ENCODE results near the gene IGSF9. TPM values are rescaled to one million over a fixed set of nuclear protein-coding genes. Genes with fewer than 3 reads are reported as not detected.

Gene IGSF9, protein sequence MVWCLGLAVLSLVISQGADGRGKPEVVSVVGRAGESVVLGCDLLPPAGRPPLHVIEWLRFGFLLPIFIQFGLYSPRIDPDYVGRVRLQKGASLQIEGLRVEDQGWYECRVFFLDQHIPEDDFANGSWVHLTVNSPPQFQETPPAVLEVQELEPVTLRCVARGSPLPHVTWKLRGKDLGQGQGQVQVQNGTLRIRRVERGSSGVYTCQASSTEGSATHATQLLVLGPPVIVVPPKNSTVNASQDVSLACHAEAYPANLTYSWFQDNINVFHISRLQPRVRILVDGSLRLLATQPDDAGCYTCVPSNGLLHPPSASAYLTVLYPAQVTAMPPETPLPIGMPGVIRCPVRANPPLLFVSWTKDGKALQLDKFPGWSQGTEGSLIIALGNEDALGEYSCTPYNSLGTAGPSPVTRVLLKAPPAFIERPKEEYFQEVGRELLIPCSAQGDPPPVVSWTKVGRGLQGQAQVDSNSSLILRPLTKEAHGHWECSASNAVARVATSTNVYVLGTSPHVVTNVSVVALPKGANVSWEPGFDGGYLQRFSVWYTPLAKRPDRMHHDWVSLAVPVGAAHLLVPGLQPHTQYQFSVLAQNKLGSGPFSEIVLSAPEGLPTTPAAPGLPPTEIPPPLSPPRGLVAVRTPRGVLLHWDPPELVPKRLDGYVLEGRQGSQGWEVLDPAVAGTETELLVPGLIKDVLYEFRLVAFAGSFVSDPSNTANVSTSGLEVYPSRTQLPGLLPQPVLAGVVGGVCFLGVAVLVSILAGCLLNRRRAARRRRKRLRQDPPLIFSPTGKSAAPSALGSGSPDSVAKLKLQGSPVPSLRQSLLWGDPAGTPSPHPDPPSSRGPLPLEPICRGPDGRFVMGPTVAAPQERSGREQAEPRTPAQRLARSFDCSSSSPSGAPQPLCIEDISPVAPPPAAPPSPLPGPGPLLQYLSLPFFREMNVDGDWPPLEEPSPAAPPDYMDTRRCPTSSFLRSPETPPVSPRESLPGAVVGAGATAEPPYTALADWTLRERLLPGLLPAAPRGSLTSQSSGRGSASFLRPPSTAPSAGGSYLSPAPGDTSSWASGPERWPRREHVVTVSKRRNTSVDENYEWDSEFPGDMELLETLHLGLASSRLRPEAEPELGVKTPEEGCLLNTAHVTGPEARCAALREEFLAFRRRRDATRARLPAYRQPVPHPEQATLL
- total RNA-seq (under 1 TPM in 1 of 5 experiments, not detected in 4; 0.12 TPM), polyA plus RNA-seq (under 1 TPM in 1 of 2 donors, not detected in 1; 0.12 TPM), total RNA-seq (not detected)

DNA sequence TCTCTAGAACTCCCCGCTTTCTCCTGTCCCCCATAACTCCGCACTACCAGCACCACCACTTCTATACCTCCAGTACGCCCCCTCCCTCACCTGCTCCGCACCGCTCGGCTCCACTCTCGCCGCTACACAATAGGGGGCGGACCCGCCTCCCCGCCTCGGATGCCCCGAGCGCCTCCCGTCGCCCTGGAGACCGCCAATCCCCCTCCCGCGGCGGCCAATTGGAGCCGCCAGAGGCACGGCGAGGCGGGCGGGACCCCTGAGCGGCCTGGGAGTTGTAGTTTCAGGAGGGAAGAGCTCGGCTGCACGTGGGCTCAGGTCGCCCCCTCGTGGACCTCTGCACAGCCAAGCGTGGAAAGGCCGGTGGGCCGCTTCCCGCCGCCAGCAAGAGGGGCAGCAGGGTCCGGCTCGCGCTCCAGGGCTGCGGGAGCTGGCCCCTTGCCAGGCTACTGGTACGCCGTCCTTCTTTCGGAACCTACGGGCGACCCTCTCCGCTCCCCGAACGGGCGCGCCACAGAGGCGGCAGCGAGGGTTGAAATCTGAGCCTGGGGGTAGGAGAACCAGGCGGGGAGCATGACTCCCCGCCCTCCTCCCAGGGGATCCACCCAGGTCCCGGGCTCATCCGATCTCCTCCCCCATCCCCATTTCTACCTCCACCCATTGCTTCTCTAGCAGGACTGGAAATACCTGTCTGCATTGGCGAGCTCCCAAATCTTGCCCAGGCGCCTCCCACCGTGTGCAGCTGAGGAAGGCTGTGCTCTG, at the start of gene IGSF9:
IGSF9 (minus strand) TSS at position 131 of the 759 bp plus-strand sequence. CDS start 2,159 bp downstream, outside the sequence.
- H3K4me1 ChIP-seq (ENCODE audit: control insufficient read depth in 2 of 2, insufficient read depth in 2 of 2, low read length in 2 of 2) = peaks cover 4 to 7% of the 10 kb centered on the region in 2 donors
- H3K27ac Mint-ChIP-seq = peak within 1 kb of the TSS in 3 of 9 donors; percentile 9 to 69 (median 17)
- no peaks in the 10 kb centered on the region for H3K9me3 ChIP-seq (ENCODE audit: control insufficient read depth in 2 of 3, low read length in 3 of 3)
- H3K27ac ChIP-seq (ENCODE audit: low read depth, low read length) = no peak within 1 kb of the TSS
- H3K36me3 Mint-ChIP-seq = no peaks in the 10 kb centered on the region
- peaks cover 8 to 18% (median 14%) of the 10 kb centered on the region in 7 donors for H3K4me1 Mint-ChIP-seq
- ChIA-PET POLR2A (interaction anchor here (0.6 to 1.4 kb wide), 3 partner anchors 21 to 801 kb away, joined by 3 to 5 read pairs (median 4); partner anchors contain the start of gene TAGLN2), CTCF (interaction anchor here (1.1 to 2.2 kb wide), 6 partner anchors 10 to 146 kb away, joined by 4 to 16 read pairs (median 8); no protein-coding TSS in a partner anchor)
- ATAC-seq (peak; percentile 95), DNase-seq (peak in 8 of 9 donors; percentile 60 to 84 (median 76))
- H3K27me3 Mint-ChIP-seq = peaks cover 23 to 73% (median 30%) of the 10 kb centered on the region in 5 donors
- no peaks in the 10 kb centered on the region for H3K36me3 ChIP-seq (ENCODE audit: control insufficient read depth in 2 of 3, insufficient read depth in 3 of 3, low read length in 3 of 3)
- H3K9me3 Mint-ChIP-seq = peaks cover 0 to 1% (median 0%) of the 10 kb centered on the region in 11 donors
- H3K4me3 ChIP-seq (ENCODE audit: low read length) = peak within 1 kb of the TSS; percentile 57
- peaks cover 8 to 11% of the 10 kb centered on the region in 2 donors for H3K27me3 ChIP-seq (ENCODE audit: control insufficient read depth in 2 of 2, insufficient read depth in 2 of 2, low read length in 2 of 2)
- intact Hi-C loops (cut with micrococcal nuclease) = loop anchor here (1.0 to 5.0 kb wide), 8 partner anchors 9 to 783 kb away; partner anchors contain the start of genes DUSP23 (in 1 of the 2) and TAGLN2 (in 1 of the 2)
- peak within 1 kb of the TSS; percentile 50 to 79 (median 72) for H3K4me3 Mint-ChIP-seq

DNA sequence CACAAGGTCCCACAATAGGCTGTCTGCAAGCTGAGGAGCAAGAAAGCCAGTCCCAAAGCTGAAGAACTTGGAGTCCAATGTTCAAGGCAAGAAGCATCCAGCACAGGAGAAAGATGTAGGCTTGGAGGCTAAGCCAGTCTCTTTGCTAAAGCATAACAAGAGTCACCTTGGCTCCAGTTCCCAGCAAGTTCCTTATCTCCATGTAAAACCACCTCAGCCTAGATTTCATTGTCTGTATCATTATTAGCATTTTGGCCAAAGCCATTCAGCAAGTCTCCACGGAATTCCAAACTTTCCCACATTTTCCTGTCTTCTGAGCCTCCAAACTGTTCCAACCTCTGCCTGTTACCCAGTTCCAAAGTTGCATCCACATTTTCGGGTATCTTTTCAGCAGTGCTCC, 49.5 kb upstream of the IGSF9 start:
- no peaks in the 10 kb centered on the region for H3K27me3 ChIP-seq (ENCODE audit: control insufficient read depth in 2 of 2, insufficient read depth in 2 of 2, low read length in 2 of 2)
- no peaks in the 10 kb centered on the region for H3K36me3 Mint-ChIP-seq
- no peaks in the 10 kb centered on the region for H3K36me3 ChIP-seq (ENCODE audit: control insufficient read depth in 2 of 3, insufficient read depth in 3 of 3, low read length in 3 of 3)
- H3K27me3 Mint-ChIP-seq = peaks cover 4 to 51% (median 15%) of the 10 kb centered on the region in 5 donors
- no peak for ATAC-seq
- peaks cover 0 to 8% (median 7%) of the 10 kb centered on the region in 7 donors for H3K4me1 Mint-ChIP-seq
- H3K4me3 Mint-ChIP-seq = no peak overlapping the region
- no peak overlapping the region for H3K27ac Mint-ChIP-seq
- H3K4me1 ChIP-seq (ENCODE audit: control insufficient read depth in 2 of 2, insufficient read depth in 2 of 2, low read length in 2 of 2) = no peaks in the 10 kb centered on the region
- intact Hi-C loops (cut with micrococcal nuclease) = no loop called here
- no peaks in the 10 kb centered on the region for H3K9me3 Mint-ChIP-seq
- no peak overlapping the region for H3K4me3 ChIP-seq (ENCODE audit: low read length)
- ChIA-PET POLR2A (no interaction called here), CTCF (no interaction called here)
- H3K9me3 ChIP-seq (ENCODE audit: control insufficient read depth in 2 of 3, low read length in 3 of 3) = no peaks in the 10 kb centered on the region
- no peak for DNase-seq
- no peak overlapping the region for H3K27ac ChIP-seq (ENCODE audit: low read depth, low read length)

DNA sequence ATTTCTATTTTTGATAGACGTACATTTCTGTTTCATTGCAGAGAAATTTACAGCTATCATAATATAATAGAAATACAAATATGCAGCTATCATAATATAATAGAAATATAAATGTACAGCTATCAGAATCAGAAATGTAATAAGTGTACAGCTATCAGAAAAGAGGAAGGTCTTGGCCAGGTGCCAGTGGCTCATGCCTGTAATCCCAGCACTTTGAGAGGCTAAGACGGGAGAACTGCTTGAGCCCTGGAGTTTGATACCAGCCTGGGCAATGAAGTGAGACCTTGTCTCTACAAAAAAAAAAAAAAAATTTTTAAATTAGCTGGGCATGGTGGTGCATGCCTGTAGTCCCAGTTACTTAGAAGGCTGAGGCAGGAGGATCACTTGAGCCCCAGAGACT, 48.5 kb upstream of the IGSF9 start:
- ATAC-seq = no peak
- Mint-ChIP-seq H3K4me3 (no peak overlapping the region), H3K27me3 (peaks cover 4 to 50% (median 14%) of the 10 kb centered on the region in 5 donors)

DNA sequence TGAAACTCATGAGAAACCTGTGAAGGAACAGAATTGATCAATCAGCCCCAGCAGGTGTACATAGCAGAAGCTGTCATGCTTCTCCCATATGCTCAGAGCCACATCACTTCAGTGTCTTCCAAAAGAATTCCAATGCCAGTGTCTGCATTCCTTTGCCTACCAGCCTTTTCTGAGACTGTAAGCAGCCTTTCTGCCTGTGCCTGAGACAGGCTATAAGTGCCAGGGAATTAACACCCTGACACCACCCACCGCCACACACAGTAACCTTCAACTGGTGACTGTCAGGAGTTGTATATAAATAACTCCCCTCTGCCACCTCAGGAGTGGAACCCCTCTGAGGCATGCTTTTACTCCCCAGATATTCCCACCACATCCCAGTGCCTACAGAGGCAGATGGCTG, 46.7 kb upstream of the IGSF9 start:
- Mint-ChIP-seq H3K36me3 (no peaks in the 10 kb centered on the region), H3K4me1 (peaks cover 0 to 8% (median 7%) of the 10 kb centered on the region in 7 donors), H3K4me3 (no peak overlapping the region), H3K27ac (no peak overlapping the region), H3K9me3 (no peaks in the 10 kb centered on the region), H3K27me3 (peaks cover 4 to 36% (median 12%) of the 10 kb centered on the region in 5 donors)
- Histone ChIP-seq H3K4me3 (ENCODE audit: low read length) (no peak overlapping the region), H3K27me3 (ENCODE audit: control insufficient read depth in 2 of 2, insufficient read depth in 2 of 2, low read length in 2 of 2) (no peaks in the 10 kb centered on the region), H3K27ac (ENCODE audit: low read depth, low read length) (no peak overlapping the region), H3K4me1 (ENCODE audit: control insufficient read depth in 2 of 2, insufficient read depth in 2 of 2, low read length in 2 of 2) (no peaks in the 10 kb centered on the region), H3K9me3 (ENCODE audit: control insufficient read depth in 2 of 3, low read length in 3 of 3) (no peaks in the 10 kb centered on the region), H3K36me3 (ENCODE audit: control insufficient read depth in 2 of 3, insufficient read depth in 3 of 3, low read length in 3 of 3) (no peaks in the 10 kb centered on the region)
- intact Hi-C loops (cut with micrococcal nuclease) = no loop called here
- ATAC-seq (no peak), DNase-seq (no peak)
- ChIA-PET CTCF (interaction anchor here (1.2 kb wide), 1 partner anchor 15 kb away, joined by 7 read pairs; no protein-coding TSS in a partner anchor), POLR2A (no interaction called here)

More for the DNA sequence above, 48.5 kb upstream of the IGSF9 start:
- POLR2A ChIA-PET = interaction anchor here (0.5 kb wide), 1 partner anchor 175 kb away, joined by 3 read pairs; no protein-coding TSS in a partner anchor
- Histone ChIP-seq H3K9me3 (ENCODE audit: control insufficient read depth in 2 of 3, low read length in 3 of 3) (no peaks in the 10 kb centered on the region), H3K4me1 (ENCODE audit: control insufficient read depth in 2 of 2, insufficient read depth in 2 of 2, low read length in 2 of 2) (no peaks in the 10 kb centered on the region), H3K36me3 (ENCODE audit: control insufficient read depth in 2 of 3, insufficient read depth in 3 of 3, low read length in 3 of 3) (no peaks in the 10 kb centered on the region), H3K27me3 (ENCODE audit: control insufficient read depth in 2 of 2, insufficient read depth in 2 of 2, low read length in 2 of 2) (no peaks in the 10 kb centered on the region), H3K27ac (ENCODE audit: low read depth, low read length) (no peak overlapping the region), H3K4me3 (ENCODE audit: low read length) (no peak overlapping the region)
- H3K27ac Mint-ChIP-seq = no peak overlapping the region
- intact Hi-C loops (cut with micrococcal nuclease) = no loop called here
- CTCF ChIA-PET = interaction anchor here (1.1 kb wide), 1 partner anchor 13 kb away, joined by 4 read pairs; no protein-coding TSS in a partner anchor
- no peaks in the 10 kb centered on the region for H3K9me3 Mint-ChIP-seq
- DNase-seq = no peak
- no peaks in the 10 kb centered on the region for H3K36me3 Mint-ChIP-seq
- peaks cover 0 to 8% (median 7%) of the 10 kb centered on the region in 7 donors for H3K4me1 Mint-ChIP-seq

DNA sequence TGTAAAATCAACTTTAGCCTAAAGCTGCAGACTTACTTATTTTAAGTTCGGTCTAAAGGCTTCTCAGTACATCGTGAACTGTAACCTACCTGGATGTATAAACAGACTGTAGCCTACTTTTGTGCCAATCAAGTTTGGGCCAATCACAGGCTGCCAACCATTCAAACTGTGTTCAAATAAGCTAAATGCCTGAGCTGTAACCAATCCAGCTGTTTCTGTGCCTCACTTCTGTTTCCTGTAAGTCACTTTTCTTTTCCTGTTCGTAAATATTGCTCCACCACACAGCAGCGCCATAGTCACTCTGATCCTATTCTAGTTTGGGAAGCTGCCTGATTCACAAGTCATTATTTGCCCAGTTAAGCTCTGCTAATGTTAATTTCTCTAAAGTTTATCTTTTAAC, 46.1 kb upstream of the IGSF9 start:
- no peak overlapping the region for H3K27ac ChIP-seq (ENCODE audit: low read depth, low read length)
- H3K27me3 ChIP-seq (ENCODE audit: control insufficient read depth in 2 of 2, insufficient read depth in 2 of 2, low read length in 2 of 2) = no peaks in the 10 kb centered on the region
- no peak overlapping the region for H3K4me3 ChIP-seq (ENCODE audit: low read length)
- ATAC-seq (peak; percentile 74), DNase-seq (peak in 5 of 9 donors; percentile 4 to 18 (median 14))
- intact Hi-C loops (cut with micrococcal nuclease) = no loop called here
- H3K4me1 Mint-ChIP-seq = peaks cover 0 to 8% (median 7%) of the 10 kb centered on the region in 7 donors
- CTCF ChIA-PET = interaction anchor here (1.2 kb wide), 1 partner anchor 16 kb away, joined by 7 read pairs; no protein-coding TSS in a partner anchor
- H3K9me3 Mint-ChIP-seq = no peaks in the 10 kb centered on the region
- no peaks in the 10 kb centered on the region for H3K36me3 ChIP-seq (ENCODE audit: control insufficient read depth in 2 of 3, insufficient read depth in 3 of 3, low read length in 3 of 3)
- no peaks in the 10 kb centered on the region for H3K9me3 ChIP-seq (ENCODE audit: control insufficient read depth in 2 of 3, low read length in 3 of 3)
- peaks cover 5 to 39% (median 11%) of the 10 kb centered on the region in 5 donors for H3K27me3 Mint-ChIP-seq
- H3K4me3 Mint-ChIP-seq = peak overlapping the region in 3 of 10 donors; percentile 2 to 37 (median 3)
- H3K27ac Mint-ChIP-seq = no peak overlapping the region
- no peaks in the 10 kb centered on the region for H3K36me3 Mint-ChIP-seq
- H3K4me1 ChIP-seq (ENCODE audit: control insufficient read depth in 2 of 2, insufficient read depth in 2 of 2, low read length in 2 of 2) = no peaks in the 10 kb centered on the region
- POLR2A ChIA-PET = no interaction called here

Measured in naive thymus-derived CD4-positive, alpha-beta T cell (primary cell).